Endothelial cell of umbilical vein (primary cell): ENCODE results near the gene RASL12. TPM values are rescaled to one million over a fixed set of nuclear protein-coding genes. Genes with fewer than 3 reads are reported as not detected.

Experiments
- BruUV-seq: library from RNA; stranded (reverse); fragments of 400-500 nt; replicated peaks from 2 replicates; lab custom pipeline; 2021; lab: Mats Ljungman, UMichigan
- CTCF ChIA-PET: fragments of 300-600, 350-600 bp; sonication (Branson Sonifier 250); formaldehyde crosslinking; loops from one replicate; lab custom pipeline; 2021; ENCODE audit warnings: antibody characterized with exemption, inconsistent platforms; lab: Charles Lee
- POLR2A ChIA-PET: fragments of 300-600, 350-600 bp; sonication (Branson Sonifier 250); formaldehyde crosslinking; loops from one replicate; lab custom pipeline; 2021; ENCODE audit warnings: antibody characterized with exemption, inconsistent platforms; lab: Charles Lee
- DNase-seq: peaks from one replicate; pipeline ENCODE4 v3.0.0-alpha.2; 2011; ENCODE audit warnings: low read depth, low spot score
- FAIRE-seq: peaks from 2 replicates; lab custom pipeline; 2011; peaks lifted over from hg19 to GRCh38; lab: Jason Lieb, UNC
- H2AFZ ChIP-seq: 2 replicates; pipeline ENCODE4 v1.6.0; 2012; ENCODE audit warnings: low read depth, low read length, control low read depth, inconsistent platforms
- H3K27ac ChIP-seq: 2 replicates; pipeline ENCODE4 v1.5.1; 2011; ENCODE audit warnings: low read depth, mild to moderate bottlenecking, control low read depth, low read length, moderate library complexity; ENCODE audit not compliant: insufficient read depth
- H3K27me3 ChIP-seq, 2 experiments: 2 replicates each; pipeline versions ENCODE4 v1.6.0 to v1.6.1; 2011; ENCODE audit warnings: low read length in 2 of 2, mixed read lengths in 1 of 2; ENCODE audit not compliant: control insufficient read depth in 2 of 2, insufficient read depth in 2 of 2
- H3K36me3 ChIP-seq, 2 experiments: 2 replicates in 1 of 2; 3 replicates in 1 of 2; pipeline ENCODE4 v1.5.1; 2011; ENCODE audit warnings: low read length in 2 of 2, mild to moderate bottlenecking in 1 of 2, moderate library complexity in 1 of 2; ENCODE audit not compliant: control insufficient read depth in 2 of 2, insufficient read depth in 2 of 2; ENCODE audit errors: extremely low read depth in 1 of 2
- H3K4me1 ChIP-seq: 3 replicates; pipeline ENCODE4 v1.5.1; 2011; ENCODE audit warnings: mild to moderate bottlenecking, low read length; ENCODE audit not compliant: control insufficient read depth, insufficient read depth; ENCODE audit errors: extremely low read depth
- H3K4me2 ChIP-seq: 2 replicates; pipeline ENCODE4 v1.6.1; 2011; ENCODE audit warnings: low read length, control low read depth, mixed read lengths; ENCODE audit not compliant: insufficient read depth
- H3K4me3 ChIP-seq, 3 experiments: fragments of 200-600 bp in 1 of 3; sonication (generic), shearing (Covaris generic) in 1 of 3; replicated peaks in 1 of 3; 2 replicates each; pipeline ENCODE4 v1.5.1; 2011 to 2016; ENCODE audit warnings: control low read depth in 3 of 3, low read length in 3 of 3, mild to moderate bottlenecking in 2 of 3, inconsistent platforms in 1 of 3, low read depth in 1 of 3, moderate library complexity in 1 of 3; ENCODE audit not compliant: insufficient read depth in 1 of 3
- H3K79me2 ChIP-seq: 2 replicates; pipeline ENCODE4 v1.6.0; 2012; ENCODE audit warnings: low read length, inconsistent platforms; ENCODE audit not compliant: control insufficient read depth, insufficient read depth
- H3K9ac ChIP-seq: replicated peaks from 2 replicates; pipeline ENCODE3; 2011; ENCODE audit warnings: low read length, control low read depth; ENCODE audit not compliant: insufficient read depth; ENCODE audit errors: extremely low read depth
- H3K9me1 ChIP-seq: replicated peaks from 3 replicates; pipeline ENCODE4 v1.6.0; 2011; ENCODE audit warnings: mild to moderate bottlenecking, low read length; ENCODE audit not compliant: control insufficient read depth, insufficient read depth; ENCODE audit errors: extremely low read depth
- H3K9me3 ChIP-seq: replicated peaks from 2 replicates; pipeline ENCODE4 v1.5.1; 2012; ENCODE audit warnings: low read length, inconsistent platforms; ENCODE audit not compliant: control insufficient read depth, insufficient read depth
- H4K20me1 ChIP-seq: replicated peaks from 2 replicates; pipeline ENCODE3; 2011; ENCODE audit warnings: mild to moderate bottlenecking, low read length; ENCODE audit not compliant: control insufficient read depth, insufficient read depth; ENCODE audit errors: extremely low read depth
- EZH2 ChIP-seq: IDR thresholded peaks from 2 replicates; pipeline ENCODE4 v1.6.1; 2012; ENCODE audit warnings: borderline replicate concordance, low read depth, mild to moderate bottlenecking, moderate library complexity, low read length, inconsistent platforms; ENCODE audit not compliant: severe bottlenecking
- FOS ChIP-seq: IDR thresholded peaks from 2 replicates; pipeline ENCODE4 v1.6.1; 2011; ENCODE audit warnings: mild to moderate bottlenecking, low read length, moderate library complexity, borderline replicate concordance; ENCODE audit not compliant: insufficient read depth
- GATA2 ChIP-seq: IDR thresholded peaks from 2 replicates; pipeline ENCODE4 v1.7.0; 2011; ENCODE audit warnings: low read depth, mild to moderate bottlenecking, moderate library complexity, mixed read lengths, low read length; ENCODE audit not compliant: insufficient read length, insufficient read depth
- JUN ChIP-seq: IDR thresholded peaks from 2 replicates; pipeline ENCODE4 v1.6.1; 2011; ENCODE audit warnings: borderline replicate concordance, low read depth; ENCODE audit not compliant: insufficient read length, insufficient read depth
- MYC ChIP-seq: IDR thresholded peaks from one replicate; pipeline ENCODE4 v1.6.1; 2011; ENCODE audit warnings: mild to moderate bottlenecking, low read depth, low read length
- POLR2A ChIP-seq: IDR thresholded peaks from 2 replicates; pipeline ENCODE4 v1.6.1; 2012; ENCODE audit warnings: low read depth, mild to moderate bottlenecking, control low read depth, low read length
- POLR2AphosphoS5 ChIP-seq: IDR thresholded peaks from 2 replicates; pipeline ENCODE4 v1.6.1; 2012; ENCODE audit warnings: low read depth, mild to moderate bottlenecking, control low read depth, low read length, moderate library complexity; ENCODE audit not compliant: insufficient read depth
- dilution Hi-C: fragments of 300-500 bp; cut with MboI; formaldehyde crosslinking; loops from one replicate; pipeline ENCODE4 v1.15.0; 2019; ENCODE audit warnings: low sequenced_read_pairs; ENCODE audit not compliant: extremely low pct_ligation_motif_present
- intact Hi-C: fragments of 100-400 bp; cut with micrococcal nuclease; formaldehyde crosslinking; loops from one replicate; pipeline ENCODE4 v1.10.0; 2022
- polyA plus RNA-seq, 4 experiments: library from polyadenylated mRNA; depleted of rRNA in 3 of 4; stranded (reverse) in 3 of 4; unstranded in 1 of 4; fragments of >200 nt; gene quantifications; 2 replicates each; pipeline versions ENCODE4 v1.2.1 to v1.2.3, GENCODE V29; 2011 to 2012; ENCODE audit warnings: missing spikeins in 1 of 4
- total RNA-seq: library from RNA; stranded (reverse); gene quantifications from 2 replicates; pipeline ENCODE4 v1.2.3, GENCODE V29; 2021
- TF ChIP-seq, protein P1 (sequence below), 2 donors: IDR thresholded peaks; 1 replicate in 1 of 2; 2 replicates in 1 of 2; pipeline ENCODE4 v1.5.1; 2011; ENCODE audit warnings: low read length in 2 of 2, mild to moderate bottlenecking in 2 of 2, moderate library complexity in 2 of 2, control low read depth in 1 of 2, inconsistent platforms in 1 of 2, low read depth in 1 of 2; ENCODE audit not compliant: insufficient read depth in 1 of 2; ENCODE audit errors: extremely low read depth in 1 of 2
- TF ChIP-seq, protein P2 (sequence below): IDR thresholded peaks from 2 replicates; pipeline ENCODE4 v1.6.1; 2011; ENCODE audit not compliant: insufficient read depth, insufficient read length

Gene RASL12
- total and polyA plus RNA-seq, 2 donors (not counting 3 experiments of a cell fraction or from before 2014, with no cell fraction given): not detected

DNA sequence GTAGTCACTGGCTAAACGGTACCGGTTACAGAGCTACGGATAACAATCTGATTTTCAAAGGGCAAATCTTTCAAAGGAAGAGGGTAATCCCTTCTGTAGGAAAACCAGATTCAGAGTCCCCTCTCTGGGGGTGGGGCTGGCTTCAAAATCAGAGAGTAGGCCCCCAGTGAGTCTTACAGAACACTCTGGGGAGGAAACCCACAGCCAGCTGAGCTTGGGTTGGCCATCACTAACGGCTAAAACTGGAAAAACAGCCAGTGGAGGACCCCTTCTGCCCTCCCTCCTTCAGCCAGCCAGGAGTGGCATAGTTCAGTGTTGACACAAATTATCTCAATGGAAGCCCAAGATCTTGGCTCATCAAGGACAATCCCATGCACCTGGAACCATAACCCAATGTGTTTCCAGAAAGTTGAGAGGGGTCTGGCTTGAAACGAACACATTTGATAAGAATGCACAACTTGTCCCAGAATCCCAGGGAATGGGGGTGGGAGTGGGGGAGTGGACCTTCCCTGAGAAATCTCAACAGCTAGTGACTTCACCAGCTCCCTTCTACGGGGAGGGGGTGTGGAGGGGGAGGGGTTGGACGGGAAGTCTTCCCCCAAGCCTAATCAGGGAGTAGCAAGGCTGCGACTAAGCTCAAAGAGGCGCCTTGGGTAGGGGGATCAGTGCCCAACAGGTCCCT, 1.0 kb downstream of the RASL12 start:
- CTCF ChIA-PET: interaction anchor here (0.6 to 5.2 kb wide), 7 partner anchors 11 to 303 kb away, joined by 3 to 35 read pairs (median 6); partner anchors contain the start of gene KBTBD13
- TF ChIP-seq MYC: no peak
- no peak for TF ChIP-seq FOS
- no peak for TF ChIP-seq POLR2AphosphoS5
- no peak for TF ChIP-seq JUN
- TF ChIP-seq GATA2: no peak
- no peak for TF ChIP-seq EZH2
- TF ChIP-seq POLR2A: no peak
- TF ChIP-seq, protein P1, sequence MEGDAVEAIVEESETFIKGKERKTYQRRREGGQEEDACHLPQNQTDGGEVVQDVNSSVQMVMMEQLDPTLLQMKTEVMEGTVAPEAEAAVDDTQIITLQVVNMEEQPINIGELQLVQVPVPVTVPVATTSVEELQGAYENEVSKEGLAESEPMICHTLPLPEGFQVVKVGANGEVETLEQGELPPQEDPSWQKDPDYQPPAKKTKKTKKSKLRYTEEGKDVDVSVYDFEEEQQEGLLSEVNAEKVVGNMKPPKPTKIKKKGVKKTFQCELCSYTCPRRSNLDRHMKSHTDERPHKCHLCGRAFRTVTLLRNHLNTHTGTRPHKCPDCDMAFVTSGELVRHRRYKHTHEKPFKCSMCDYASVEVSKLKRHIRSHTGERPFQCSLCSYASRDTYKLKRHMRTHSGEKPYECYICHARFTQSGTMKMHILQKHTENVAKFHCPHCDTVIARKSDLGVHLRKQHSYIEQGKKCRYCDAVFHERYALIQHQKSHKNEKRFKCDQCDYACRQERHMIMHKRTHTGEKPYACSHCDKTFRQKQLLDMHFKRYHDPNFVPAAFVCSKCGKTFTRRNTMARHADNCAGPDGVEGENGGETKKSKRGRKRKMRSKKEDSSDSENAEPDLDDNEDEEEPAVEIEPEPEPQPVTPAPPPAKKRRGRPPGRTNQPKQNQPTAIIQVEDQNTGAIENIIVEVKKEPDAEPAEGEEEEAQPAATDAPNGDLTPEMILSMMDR (IDR thresholded peaks at IDR 0.05; ENCODE audit: extremely low read depth in 1 of 2, insufficient read depth in 1 of 2, low read depth in 1 of 2, low read length in 2 of 2): no peak
- TF ChIP-seq, protein P2, sequence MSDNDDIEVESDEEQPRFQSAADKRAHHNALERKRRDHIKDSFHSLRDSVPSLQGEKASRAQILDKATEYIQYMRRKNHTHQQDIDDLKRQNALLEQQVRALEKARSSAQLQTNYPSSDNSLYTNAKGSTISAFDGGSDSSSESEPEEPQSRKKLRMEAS: no peak

More for the DNA sequence above, 1.0 kb downstream of the RASL12 start:
- intact Hi-C loops: no loop called here
- DNase-seq (no peak), FAIRE-seq (no peak)
- H3K27ac ChIP-seq: no peak overlapping the region
- POLR2A ChIA-PET: no interaction called here
- no TSS peak for BruUV-seq
- no peaks in the 10 kb centered on the region for H3K79me2 ChIP-seq
- H3K9me1 ChIP-seq: no peaks in the 10 kb centered on the region
- H3K4me1 ChIP-seq: no peaks in the 10 kb centered on the region
- no peaks in the 10 kb centered on the region for H4K20me1 ChIP-seq
- dilution Hi-C loops: no loop called here
- no peak overlapping the region for H3K4me3 ChIP-seq
- no peak overlapping the region for H3K4me2 ChIP-seq
- H3K9me3 ChIP-seq: no peaks in the 10 kb centered on the region
- no peaks in the 10 kb centered on the region for H3K36me3 ChIP-seq
- no peak overlapping the region for H3K9ac ChIP-seq
- H2AFZ ChIP-seq: no peak overlapping the region
- H3K27me3 ChIP-seq: peaks cover 31 to 44% of the 10 kb centered on the region in 2 experiments
